Measurements from ENCODE around the gene ZNF556. TPM values are rescaled to one million over a fixed set of nuclear protein-coding genes. Genes with fewer than 3 reads are reported as not detected.

The ZNF556 gene
- total and polyA plus RNA-seq, 4 donors = 0.02 to 0.09 TPM; not detected in 2

GRCh38 chr19:2827840-2828489 lies 39.2 kb upstream of the ZNF556 start:
- H3K4me3 ChIP-seq = no peak overlapping the region
- no peak overlapping the region for H3K9ac ChIP-seq (ENCODE audit: insufficient read depth in 1 of 2, low read length in 2 of 2)
- no peaks in the 10 kb centered on the region for H3K27me3 ChIP-seq (ENCODE audit: control insufficient read depth in 3 of 3, insufficient read depth in 3 of 3, low read length in 2 of 3)
- no peak overlapping the region for H3K27ac ChIP-seq (ENCODE audit: low read depth in 1 of 2, low read length in 1 of 2)
- no peaks in the 10 kb centered on the region for H3K4me1 ChIP-seq (ENCODE audit: control insufficient read depth in 5 of 5, insufficient read depth in 5 of 5, low read length in 5 of 5)
- ATAC-seq (ENCODE audit: insufficient read depth, low FRiP score) (no peak), DNase-seq (no peak)
- TF ChIP-seq CTCF (IDR thresholded peaks at IDR 0.05; ENCODE audit: control extremely low read depth, extremely low read depth) = no peak
- WGBS, 2 donors = 92 to 95% methylated on average over 13 of the region's 13 CpGs
- peaks cover 0 to 17% (median 11%) of the 10 kb centered on the region in 4 donors for H3K9me3 ChIP-seq (ENCODE audit: control insufficient read depth in 4 of 4, insufficient read depth in 3 of 4, low read length in 3 of 4)
- H3K36me3 ChIP-seq (ENCODE audit: control insufficient read depth in 4 of 4, insufficient read depth in 4 of 4, low read length in 4 of 4) = peaks cover 8 to 30% (median 23%) of the 10 kb centered on the region in 4 donors

DNA sequence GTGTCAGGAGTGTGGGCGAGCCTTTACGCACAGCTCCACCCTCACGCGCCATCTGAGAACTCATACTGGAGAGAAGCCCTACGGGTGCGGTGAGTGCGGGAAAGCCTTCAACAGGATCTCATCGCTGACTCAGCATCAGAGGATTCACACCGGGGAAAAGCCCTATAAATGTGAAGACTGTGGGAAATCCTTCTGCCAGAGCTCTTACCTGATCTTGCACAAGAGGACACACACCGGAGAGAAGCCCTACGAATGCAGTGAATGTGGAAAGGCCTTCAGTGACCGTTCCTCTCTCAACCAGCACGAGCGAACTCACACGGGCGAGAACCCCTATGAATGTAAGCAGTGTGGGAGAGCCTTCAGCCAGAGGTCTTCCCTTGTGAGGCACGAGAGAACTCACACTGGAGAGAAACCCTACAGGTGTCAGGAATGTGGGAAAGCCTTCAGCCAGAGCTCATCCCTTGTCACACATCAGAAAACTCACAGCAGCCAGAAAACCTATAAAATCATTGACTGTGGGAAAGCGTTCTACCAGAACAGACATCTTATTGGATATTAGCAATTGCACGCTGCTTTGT lies 32.8 kb upstream of the ZNF556 start:
- no peak for ATAC-seq (ENCODE audit: insufficient read depth, low FRiP score)
- Histone ChIP-seq H3K36me3 (ENCODE audit: control insufficient read depth in 4 of 4, insufficient read depth in 4 of 4, low read length in 4 of 4) (peaks cover 17 to 48% (median 35%) of the 10 kb centered on the region in 4 donors), H3K9ac (ENCODE audit: insufficient read depth in 1 of 2, low read length in 2 of 2) (no peak overlapping the region), H3K27me3 (ENCODE audit: control insufficient read depth in 3 of 3, insufficient read depth in 3 of 3, low read length in 2 of 3) (no peaks in the 10 kb centered on the region), H3K27ac (ENCODE audit: low read depth in 1 of 2, low read length in 1 of 2) (no peak overlapping the region), H3K9me3 (ENCODE audit: control insufficient read depth in 4 of 4, insufficient read depth in 3 of 4, low read length in 3 of 4) (peaks cover 18 to 49% (median 33%) of the 10 kb centered on the region in 4 donors), H3K4me1 (ENCODE audit: control insufficient read depth in 5 of 5, insufficient read depth in 5 of 5, low read length in 5 of 5) (no peaks in the 10 kb centered on the region), H3K4me3 (peak overlapping the region; percentile 2)
- TF ChIP-seq CTCF (IDR thresholded peaks at IDR 0.05; ENCODE audit: control extremely low read depth, extremely low read depth) = no peak
- DNase-seq = no peak
- 98 to 99% methylated on average over 19 of the region's 19 CpGs for WGBS, 2 donors

GRCh38 chr19:2837430-2837829 lies 29.7 kb upstream of the ZNF556 start:
- H3K36me3 ChIP-seq (ENCODE audit: control insufficient read depth in 4 of 4, insufficient read depth in 4 of 4, low read length in 4 of 4) = peaks cover 16 to 45% (median 32%) of the 10 kb centered on the region in 4 donors
- ATAC-seq (ENCODE audit: insufficient read depth, low FRiP score) (no peak), DNase-seq (no peak)
- no peaks in the 10 kb centered on the region for H3K27me3 ChIP-seq (ENCODE audit: control insufficient read depth in 3 of 3, insufficient read depth in 3 of 3, low read length in 2 of 3)
- WGBS, 2 donors = 85 to 100% methylated on average over 3 to 4 of the region's 4 CpGs
- peaks cover 0 to 4% (median 2%) of the 10 kb centered on the region in 5 donors for H3K4me1 ChIP-seq (ENCODE audit: control insufficient read depth in 5 of 5, insufficient read depth in 5 of 5, low read length in 5 of 5)
- no peak for TF ChIP-seq CTCF (IDR thresholded peaks at IDR 0.05; ENCODE audit: control extremely low read depth, extremely low read depth)
- peaks cover 18 to 39% (median 27%) of the 10 kb centered on the region in 4 donors for H3K9me3 ChIP-seq (ENCODE audit: control insufficient read depth in 4 of 4, insufficient read depth in 3 of 4, low read length in 3 of 4)
- H3K4me3 ChIP-seq = no peak overlapping the region
- H3K27ac ChIP-seq (ENCODE audit: low read depth in 1 of 2, low read length in 1 of 2) = no peak overlapping the region
- no peak overlapping the region for H3K9ac ChIP-seq (ENCODE audit: insufficient read depth in 1 of 2, low read length in 2 of 2)

Data from lung (tissue), 12 donors.